Ovary (tissue), 3 donors: ENCODE results near the gene INHBB.

ENCODE experiments used
- CTCF ChIP-seq, 3 donors: fragments of 450-650 bp in 2 of 3; fragments of 200-600 bp in 1 of 3; IDR thresholded peaks; one replicate each; pipeline versions ENCODE4 v1.5.1 to v1.8.0; 2016 to 2022; ENCODE audit warnings: antibody characterized with exemption in 3 of 3, mild to moderate bottlenecking in 1 of 3
- EP300 ChIP-seq: sonication (generic); formaldehyde crosslinking; IDR thresholded peaks from one replicate; pipeline ENCODE4 v1.6.1; 2017; ENCODE audit warnings: antibody characterized with exemption
- POLR2A ChIP-seq: fragments of 450-650 bp; IDR thresholded peaks from one replicate; pipeline ENCODE4 v1.6.1; 2017; ENCODE audit warnings: antibody characterized with exemption, mild to moderate bottlenecking, moderate library complexity
- donor health status: DM: no; HTN: no; CAD: no.

- TF ChIP-seq CTCF (IDR thresholded peaks at IDR 0.05), result no peak
- TF ChIP-seq POLR2A, result no peak
- TF ChIP-seq EP300, result no peak
Measured at GRCh38 chr2:120314690-120315366, 31.1 kb upstream of the INHBB start.
